ENCODE data around the gene SLC26A1. TPM values are rescaled to one million over a fixed set of nuclear protein-coding genes. Genes with fewer than 3 reads are reported as not detected.
A peak's percentile ranks its signal among the peaks of the same experiment; 100 is the strongest.

Gene SLC26A1
- total and polyA plus RNA-seq, 2 of the 13 experiments (the other 11 are each of a cell fraction or from before 2014, with no cell fraction given) = 5.4 to 22.9 TPM

- TF ChIP-seq RFX3 (CRISPR knock-in tag; IDR thresholded peaks at IDR 0.05) = no peak
- TF ChIP-seq HOXA5 (CRISPR knock-in tag; IDR thresholded peaks at IDR 0.05) = peak; percentile 57; the same call in 1 of the 2 replicates
- peak; percentile 72 for TF ChIP-seq ZFX (CRISPR knock-in tag; IDR thresholded peaks at IDR 0.05; ENCODE audit: low read depth)
- no peak for TF ChIP-seq HOMEZ (CRISPR knock-in tag; IDR thresholded peaks at IDR 0.05; ENCODE audit: low read depth)
- 0 out of 2 replicates have a peak, but pooled peaks have one; percentile 71 for TF ChIP-seq ZNF773 (CRISPR knock-in tag; IDR thresholded peaks at IDR 0.05; ENCODE audit: borderline replicate concordance)
- no peak for TF ChIP-seq KDM1A (CRISPR knock-in tag; IDR thresholded peaks at IDR 0.05)
- TF ChIP-seq SUZ12 (IDR thresholded peaks at IDR 0.05; ENCODE audit: low read depth, low read length) = no peak
- TF ChIP-seq HDAC2 (CRISPR knock-in tag; IDR thresholded peaks at IDR 0.05) = no peak
- peak; percentile 73; the same call in 1 of the 2 replicates for TF ChIP-seq ZFP91 (CRISPR knock-in tag; IDR thresholded peaks at IDR 0.05; ENCODE audit: borderline replicate concordance)
- TF ChIP-seq ZBTB40 (IDR thresholded peaks at IDR 0.05) = no peak
- no peak; the same call in 1 of the 2 replicates for TF ChIP-seq ZBTB40 (CRISPR knock-in tag; IDR thresholded peaks at IDR 0.05)
- TF ChIP-seq ZBTB7B (CRISPR knock-in tag; IDR thresholded peaks at IDR 0.05) = peak; percentile 84
- no peak; the same call in 1 of the 2 replicates for TF ChIP-seq ZNF777 (CRISPR knock-in tag; IDR thresholded peaks at IDR 0.05)
- TF ChIP-seq ZNF337 (CRISPR knock-in tag; IDR thresholded peaks at IDR 0.05; ENCODE audit: borderline replicate concordance, low read depth) = no peak
- peak; percentile 29; the same call in 1 of the 2 replicates for TF ChIP-seq MEIS2 (CRISPR knock-in tag; IDR thresholded peaks at IDR 0.05)
- TF ChIP-seq ZNF121 (CRISPR knock-in tag; IDR thresholded peaks at IDR 0.05) = peak; percentile 76
- TF ChIP-seq TSC22D2 (CRISPR knock-in tag; IDR thresholded peaks at IDR 0.05; ENCODE audit: borderline replicate concordance) = no peak
- no peak for TF ChIP-seq ZNF883 (CRISPR knock-in tag; IDR thresholded peaks at IDR 0.05; ENCODE audit: not compliant biosample characterization)
- TF ChIP-seq KLF11 (CRISPR knock-in tag; IDR thresholded peaks at IDR 0.05) = no peak
These were observed 6.2 kb downstream of the SLC26A1 start, which contains the start of gene IDUA (continued) for GRCh38 chr4:986879-987623.

Measured in HepG2 (cell line).